K562 (cell line): ENCODE measurements around the gene GNAQ. TPM values are rescaled to one million over a fixed set of nuclear protein-coding genes. Genes with fewer than 3 reads are reported as not detected.

Source experiments
- ARHGAP35 ChIP-seq: fragments of 450-650 bp; IDR thresholded peaks from 2 replicates; pipeline ENCODE4 v1.6.1; 2018; ENCODE audit not compliant: partially characterized antibody
- ERF ChIP-seq: fragments of 450-650 bp; formaldehyde crosslinking; IDR thresholded peaks from 2 replicates; pipeline ENCODE4 v1.4.0; 2020; ENCODE audit warnings: mild to moderate bottlenecking, mixed read lengths
- FOS ChIP-seq: IDR thresholded peaks from 3 replicates; pipeline ENCODE4 v1.6.1; 2011; ENCODE audit not compliant: insufficient read length; ENCODE audit errors: extremely low read depth
- FOXP1 ChIP-seq: sonication (generic); formaldehyde crosslinking; IDR thresholded peaks from 2 replicates; pipeline ENCODE4 v1.8.0; 2022; ENCODE audit warnings: mild to moderate bottlenecking, missing genetic modification reagents
- MYC ChIP-seq, 2 experiments: fragments of 250-450 bp in 1 of 2; sonication (Bioruptor Pico) in 1 of 2; IDR thresholded peaks; 2 replicates each; pipeline versions ENCODE4 v1.5.1 to v1.6.1; 2012 to 2021; ENCODE audit warnings: low read depth in 2 of 2, borderline replicate concordance in 1 of 2, improper control_type of control experiment in 1 of 2, low read length in 1 of 2, mild to moderate bottlenecking in 1 of 2, moderate library complexity in 1 of 2
- NR1H2 ChIP-seq: sonication (generic); formaldehyde crosslinking; IDR thresholded peaks from 2 replicates; pipeline ENCODE4 v1.4.0; 2020; ENCODE audit warnings: mild to moderate bottlenecking, missing genetic modification reagents
- PRPF4 ChIP-seq: fragments of 200-400 bp; formaldehyde crosslinking; IDR thresholded peaks from one replicate; pipeline ENCODE4 v1.6.1; 2017; ENCODE audit warnings: low read length, low read depth, mild to moderate bottlenecking; ENCODE audit not compliant: insufficient read depth, poor library complexity, severe bottlenecking
- PTTG1 ChIP-seq: fragments of 450-650 bp; IDR thresholded peaks from 2 replicates; pipeline ENCODE4 v1.6.1; 2016; ENCODE audit warnings: low read depth, mild to moderate bottlenecking, missing genetic modification characterization, missing compliant biosample characterization
- RB1 ChIP-seq: fragments of 450-650 bp; IDR thresholded peaks from 2 replicates; pipeline ENCODE4 v1.6.1; 2017; ENCODE audit warnings: low read depth, mild to moderate bottlenecking
- SETDB1 ChIP-seq: IDR thresholded peaks from one replicate; pipeline ENCODE4 v1.6.1; 2012; ENCODE audit warnings: low read length, control low read depth, inconsistent platforms
- TBL1XR1 ChIP-seq, 2 experiments: IDR thresholded peaks; 2 replicates each; pipeline ENCODE4 v1.6.1; 2012; ENCODE audit warnings: improper control_type of control experiment in 2 of 2, low read length in 2 of 2, mild to moderate bottlenecking in 1 of 2
- ZNF766 ChIP-seq: fragments of 200-800 bp; sonication (Bioruptor generic); conservative IDR thresholded peaks from 2 replicates; pipeline ENCODE4 v1.6.1; 2016; ENCODE audit warnings: missing genetic modification characterization, missing compliant biosample characterization
- ZSCAN32 ChIP-seq: fragments of 450-650 bp; formaldehyde crosslinking; IDR thresholded peaks from 2 replicates; pipeline ENCODE4 v1.4.0; 2020; ENCODE audit warnings: mild to moderate bottlenecking, moderate library complexity
- polyA plus RNA-seq, 8 experiments: library from polyadenylated mRNA; depleted of rRNA in 4 of 8; stranded (reverse) in 5 of 8; unstranded in 3 of 8; fragments of >200 nt; fragmentation: Nextera tagmentation in 2 of 8; fragmentation: Illumina TruSeq in 1 of 8; extraction: Ambion mirVana in 2 of 8; extraction: Trizol in 1 of 8; gene quantifications; 2 replicates each; pipeline versions ENCODE4 v1.2.1 to v1.2.3, GENCODE V29; 2011 to 2014; ENCODE audit warnings: inconsistent platforms in 1 of 8, missing spikeins in 1 of 8
- total RNA-seq, 7 experiments: library from RNA; depleted of rRNA in 6 of 7; stranded (reverse); fragments of >200 nt in 6 of 7; fragmentation: Illumina TruSeq in 2 of 7; extraction: Trizol in 2 of 7; gene quantifications; 2 replicates each; pipeline versions ENCODE4 v1.2.1 to v1.2.3, GENCODE V29; 2011 to 2021; ENCODE audit warnings: low replicate concordance in 1 of 7
- TF ChIP-seq, protein P1 (sequence below): fragments of 450-650 bp; IDR thresholded peaks from 2 replicates; pipeline ENCODE4 v1.6.1; 2016; ENCODE audit warnings: missing biosample characterization, missing genetic modification characterization
- TF ChIP-seq, protein P2 (sequence below): sonication (generic); formaldehyde crosslinking; IDR thresholded peaks from 2 replicates; pipeline ENCODE4 v1.8.0; 2022; ENCODE audit warnings: mild to moderate bottlenecking, missing genetic modification reagents
- TF ChIP-seq, protein P3 (sequence below), 2 experiments: IDR thresholded peaks in 1 of 2; conservative IDR thresholded peaks in 1 of 2; 2 replicates each; pipeline ENCODE4 v1.6.1; 2016; ENCODE audit warnings: low read depth in 2 of 2, mild to moderate bottlenecking in 1 of 2, missing compliant biosample characterization in 1 of 2, missing genetic modification characterization in 1 of 2, moderate library complexity in 1 of 2
- TF ChIP-seq, protein P4 (sequence below): sonication (generic); formaldehyde crosslinking; IDR thresholded peaks from 2 replicates; pipeline ENCODE4 v1.8.1; 2023; ENCODE audit warnings: missing genetic modification reagents, mild to moderate bottlenecking, borderline replicate concordance

Gene GNAQ
- total and polyA plus RNA-seq, 9 of the 15 experiments (the other 6 are each of a cell fraction or from before 2014, with no cell fraction given), result 4.8 to 27.9 (median 17.5) TPM

DNA sequence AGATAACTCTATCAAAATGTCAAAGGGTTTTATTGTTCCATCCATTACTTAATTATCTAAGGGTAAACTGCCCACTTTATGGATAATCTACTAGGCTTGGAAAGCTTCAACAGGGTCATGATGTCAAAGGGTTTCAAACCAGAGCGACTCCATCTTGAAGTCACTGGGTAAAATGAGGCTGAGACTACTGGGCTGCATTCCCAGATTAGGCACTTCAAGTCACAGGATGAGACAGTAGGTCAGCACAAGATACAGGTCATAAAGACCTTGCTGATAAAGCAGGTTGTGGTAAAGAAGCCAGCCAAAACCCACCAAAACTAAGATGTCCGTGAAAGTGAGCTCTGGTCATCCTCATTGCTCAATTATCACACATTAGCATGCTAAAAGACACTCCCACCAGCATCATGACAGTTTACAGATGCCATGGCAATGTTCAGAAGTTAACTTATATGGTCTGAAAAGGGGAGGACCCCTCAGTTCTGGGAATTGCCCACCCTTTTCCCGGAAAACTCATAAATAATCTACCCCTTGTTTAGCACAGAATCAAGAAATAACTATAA is 138.6 kb downstream of the GNAQ start (continued):
- TF ChIP-seq, protein P1, sequence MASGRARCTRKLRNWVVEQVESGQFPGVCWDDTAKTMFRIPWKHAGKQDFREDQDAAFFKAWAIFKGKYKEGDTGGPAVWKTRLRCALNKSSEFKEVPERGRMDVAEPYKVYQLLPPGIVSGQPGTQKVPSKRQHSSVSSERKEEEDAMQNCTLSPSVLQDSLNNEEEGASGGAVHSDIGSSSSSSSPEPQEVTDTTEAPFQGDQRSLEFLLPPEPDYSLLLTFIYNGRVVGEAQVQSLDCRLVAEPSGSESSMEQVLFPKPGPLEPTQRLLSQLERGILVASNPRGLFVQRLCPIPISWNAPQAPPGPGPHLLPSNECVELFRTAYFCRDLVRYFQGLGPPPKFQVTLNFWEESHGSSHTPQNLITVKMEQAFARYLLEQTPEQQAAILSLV (tag), result peak; percentile 95
- TF ChIP-seq FOS (no peak), ARHGAP35 (no peak), FOXP1 (no peak), NR1H2 (no peak), RB1 (no peak), ERF (CRISPR knock-in tag) (peak; percentile 96), ZNF766 (CRISPR knock-in tag) (peak; percentile 93), TBL1XR1 (IDR thresholded peaks at IDR 0.05; ENCODE audit: low read length in 2 of 2) (no peak), MYC (IDR thresholded peaks at IDR 0.05; ENCODE audit: low read depth, low read length) (no peak), MYC (CRISPR knock-in tag; IDR thresholded peaks at IDR 0.05; ENCODE audit: borderline replicate concordance, low read depth) (0 out of 2 replicates have a peak, but pooled peaks have one; percentile 48), ZSCAN32 (CRISPR knock-in tag) (no peak), SETDB1 (no peak), PTTG1 (tag) (peak; percentile 73), PRPF4 (no peak)
- TF ChIP-seq, protein P2, sequence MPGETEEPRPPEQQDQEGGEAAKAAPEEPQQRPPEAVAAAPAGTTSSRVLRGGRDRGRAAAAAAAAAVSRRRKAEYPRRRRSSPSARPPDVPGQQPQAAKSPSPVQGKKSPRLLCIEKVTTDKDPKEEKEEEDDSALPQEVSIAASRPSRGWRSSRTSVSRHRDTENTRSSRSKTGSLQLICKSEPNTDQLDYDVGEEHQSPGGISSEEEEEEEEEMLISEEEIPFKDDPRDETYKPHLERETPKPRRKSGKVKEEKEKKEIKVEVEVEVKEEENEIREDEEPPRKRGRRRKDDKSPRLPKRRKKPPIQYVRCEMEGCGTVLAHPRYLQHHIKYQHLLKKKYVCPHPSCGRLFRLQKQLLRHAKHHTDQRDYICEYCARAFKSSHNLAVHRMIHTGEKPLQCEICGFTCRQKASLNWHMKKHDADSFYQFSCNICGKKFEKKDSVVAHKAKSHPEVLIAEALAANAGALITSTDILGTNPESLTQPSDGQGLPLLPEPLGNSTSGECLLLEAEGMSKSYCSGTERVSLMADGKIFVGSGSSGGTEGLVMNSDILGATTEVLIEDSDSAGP, result no peak
- TF ChIP-seq, protein P3, sequence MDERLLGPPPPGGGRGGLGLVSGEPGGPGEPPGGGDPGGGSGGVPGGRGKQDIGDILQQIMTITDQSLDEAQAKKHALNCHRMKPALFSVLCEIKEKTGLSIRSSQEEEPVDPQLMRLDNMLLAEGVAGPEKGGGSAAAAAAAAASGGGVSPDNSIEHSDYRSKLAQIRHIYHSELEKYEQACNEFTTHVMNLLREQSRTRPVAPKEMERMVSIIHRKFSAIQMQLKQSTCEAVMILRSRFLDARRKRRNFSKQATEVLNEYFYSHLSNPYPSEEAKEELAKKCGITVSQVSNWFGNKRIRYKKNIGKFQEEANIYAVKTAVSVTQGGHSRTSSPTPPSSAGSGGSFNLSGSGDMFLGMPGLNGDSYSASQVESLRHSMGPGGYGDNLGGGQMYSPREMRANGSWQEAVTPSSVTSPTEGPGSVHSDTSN (CRISPR knock-in tag; IDR thresholded peaks at IDR 0.05; ENCODE audit: low read depth), result no peak
- TF ChIP-seq, protein P3 (tag; conservative IDR thresholded peaks at IDR 0.05; ENCODE audit: low read depth), result peak; percentile 55
- TF ChIP-seq, protein P4, sequence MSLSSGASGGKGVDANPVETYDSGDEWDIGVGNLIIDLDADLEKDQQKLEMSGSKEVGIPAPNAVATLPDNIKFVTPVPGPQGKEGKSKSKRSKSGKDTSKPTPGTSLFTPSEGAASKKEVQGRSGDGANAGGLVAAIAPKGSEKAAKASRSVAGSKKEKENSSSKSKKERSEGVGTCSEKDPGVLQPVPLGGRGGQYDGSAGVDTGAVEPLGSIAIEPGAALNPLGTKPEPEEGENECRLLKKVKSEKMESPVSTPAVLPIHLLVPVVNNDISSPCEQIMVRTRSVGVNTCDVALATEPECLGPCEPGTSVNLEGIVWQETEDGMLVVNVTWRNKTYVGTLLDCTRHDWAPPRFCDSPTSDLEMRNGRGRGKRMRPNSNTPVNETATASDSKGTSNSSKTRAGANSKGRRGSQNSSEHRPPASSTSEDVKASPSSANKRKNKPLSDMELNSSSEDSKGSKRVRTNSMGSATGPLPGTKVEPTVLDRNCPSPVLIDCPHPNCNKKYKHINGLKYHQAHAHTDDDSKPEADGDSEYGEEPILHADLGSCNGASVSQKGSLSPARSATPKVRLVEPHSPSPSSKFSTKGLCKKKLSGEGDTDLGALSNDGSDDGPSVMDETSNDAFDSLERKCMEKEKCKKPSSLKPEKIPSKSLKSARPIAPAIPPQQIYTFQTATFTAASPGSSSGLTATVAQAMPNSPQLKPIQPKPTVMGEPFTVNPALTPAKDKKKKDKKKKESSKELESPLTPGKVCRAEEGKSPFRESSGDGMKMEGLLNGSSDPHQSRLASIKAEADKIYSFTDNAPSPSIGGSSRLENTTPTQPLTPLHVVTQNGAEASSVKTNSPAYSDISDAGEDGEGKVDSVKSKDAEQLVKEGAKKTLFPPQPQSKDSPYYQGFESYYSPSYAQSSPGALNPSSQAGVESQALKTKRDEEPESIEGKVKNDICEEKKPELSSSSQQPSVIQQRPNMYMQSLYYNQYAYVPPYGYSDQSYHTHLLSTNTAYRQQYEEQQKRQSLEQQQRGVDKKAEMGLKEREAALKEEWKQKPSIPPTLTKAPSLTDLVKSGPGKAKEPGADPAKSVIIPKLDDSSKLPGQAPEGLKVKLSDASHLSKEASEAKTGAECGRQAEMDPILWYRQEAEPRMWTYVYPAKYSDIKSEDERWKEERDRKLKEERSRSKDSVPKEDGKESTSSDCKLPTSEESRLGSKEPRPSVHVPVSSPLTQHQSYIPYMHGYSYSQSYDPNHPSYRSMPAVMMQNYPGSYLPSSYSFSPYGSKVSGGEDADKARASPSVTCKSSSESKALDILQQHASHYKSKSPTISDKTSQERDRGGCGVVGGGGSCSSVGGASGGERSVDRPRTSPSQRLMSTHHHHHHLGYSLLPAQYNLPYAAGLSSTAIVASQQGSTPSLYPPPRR (CRISPR knock-in tag), result no peak
